NCI-H345 treated with DMSO at 0.1 percent for 48 hours (cell line): ENCODE results near the gene GNAT1.
"Not testable (repeated sequence)": the region's sequence is repeated elsewhere in the genome, so short reads cannot be mapped to it uniquely, and the experiment has no call there.

Experiments
- DNase-seq: peaks from one replicate; lab custom pipeline; 2025; ENCODE audit not compliant: unreplicated experiment; lab: John Stamatoyannopoulos, UW

The GNAT1 gene

DNA sequence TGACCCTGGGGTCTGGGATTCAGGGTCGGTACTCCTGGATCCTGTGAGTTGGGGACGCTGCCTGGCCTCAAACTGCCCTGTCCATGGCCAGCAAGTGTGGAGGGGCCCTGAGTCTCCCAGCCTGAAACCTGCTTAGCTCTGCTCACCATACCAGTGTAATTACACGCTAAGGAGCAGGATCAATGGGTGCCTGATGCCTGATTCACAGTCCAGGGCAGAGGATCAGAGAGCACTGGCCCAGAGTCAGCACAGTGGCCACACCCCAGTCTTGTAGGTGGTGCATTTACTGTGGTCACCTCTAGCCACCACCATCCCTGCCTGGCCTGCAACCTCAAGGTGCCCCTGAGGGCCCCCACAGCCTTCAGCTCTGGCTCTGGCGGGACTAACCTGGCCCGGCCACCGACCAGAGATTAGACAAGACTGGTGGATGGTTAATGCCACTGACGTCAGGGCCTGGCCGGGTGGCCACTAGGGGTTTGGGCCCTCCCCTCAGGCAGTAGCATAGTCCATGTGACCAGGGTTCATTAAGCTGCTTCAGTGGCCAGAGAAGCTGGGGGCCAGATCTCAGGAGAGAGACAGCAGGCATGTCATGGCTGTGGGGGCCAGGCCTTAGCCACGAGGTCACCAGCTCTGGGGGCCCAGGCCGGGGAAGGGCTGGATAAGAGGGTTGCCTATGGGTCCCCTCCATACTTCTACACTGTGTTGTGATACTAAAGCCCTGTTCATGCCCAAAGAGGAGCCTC is 10.3 kb downstream of the GNAT1 start:
- no peak for DNase-seq

DNA sequence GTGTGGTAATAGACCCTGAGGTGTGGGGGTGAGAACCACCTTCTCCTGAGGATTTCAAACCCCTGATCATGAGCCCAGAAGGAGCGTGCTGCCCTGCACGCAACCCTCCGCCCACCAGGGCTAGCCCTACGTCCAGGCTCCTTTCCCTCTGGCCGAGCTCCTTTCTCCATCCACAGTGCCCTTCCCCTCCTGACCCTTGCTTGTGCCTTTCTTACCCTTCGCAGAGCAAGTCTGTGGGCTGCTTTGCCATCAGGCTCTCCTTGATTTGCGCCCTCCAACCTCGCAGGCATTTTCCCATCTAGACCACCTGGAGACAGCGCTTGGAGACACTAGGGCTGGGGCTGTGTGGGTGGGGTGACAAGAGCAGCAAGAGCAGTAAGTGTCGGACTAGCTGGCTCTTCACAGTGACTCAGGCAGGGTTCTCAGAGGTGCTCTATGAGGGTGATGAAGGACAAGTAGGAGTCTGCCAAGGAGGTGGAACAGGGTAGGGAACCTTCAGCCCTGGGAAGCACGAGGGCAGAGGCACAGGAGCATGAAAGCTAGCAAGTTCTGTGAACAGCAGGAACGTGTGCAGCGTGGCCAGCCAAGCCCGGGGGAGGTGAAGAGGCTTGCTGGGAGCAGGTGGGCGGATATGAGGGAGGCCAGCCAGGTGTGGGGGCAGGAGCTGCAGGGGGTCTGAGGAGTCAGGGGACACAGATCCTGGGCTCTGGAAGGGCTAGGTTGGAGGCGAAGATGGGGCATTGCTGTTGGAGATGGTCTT is 11.1 kb downstream of the GNAT1 start:
- DNase-seq: no peak

DNA sequence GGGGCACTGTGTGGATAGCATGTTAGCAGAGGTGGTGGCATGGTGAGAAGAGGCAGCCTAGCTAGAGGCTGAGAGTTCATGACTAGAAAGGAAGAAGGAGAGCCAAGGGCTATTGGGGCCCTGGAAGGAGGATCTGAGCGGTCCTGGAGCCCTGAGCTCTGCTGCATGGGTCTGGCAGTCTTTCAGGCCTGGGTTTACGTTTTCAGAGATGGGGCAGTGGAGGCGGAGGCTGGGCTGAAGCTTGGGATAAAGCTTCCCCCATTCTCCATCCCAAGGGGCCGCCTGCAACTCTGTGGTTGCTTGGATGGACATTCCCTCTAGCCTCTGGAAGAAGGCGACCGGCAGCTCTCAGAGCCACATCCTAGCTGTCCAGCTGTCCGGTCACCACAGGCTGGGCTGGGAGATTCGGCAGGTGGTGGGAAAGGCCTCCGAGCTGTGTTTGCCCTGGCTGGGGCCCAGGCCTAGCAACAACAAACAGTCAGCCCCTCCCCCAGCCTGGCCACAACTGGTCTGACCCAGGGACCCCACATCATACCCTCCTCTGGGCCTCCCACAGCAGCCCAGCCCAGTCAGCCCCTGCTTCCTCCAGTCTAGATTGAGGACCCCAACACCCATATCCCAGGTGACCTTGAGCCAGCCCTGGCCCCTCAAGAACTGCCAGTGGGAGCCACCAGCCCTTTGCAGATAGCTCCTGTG is 11.9 kb downstream of the GNAT1 start:
- DNase-seq: no peak

DNA sequence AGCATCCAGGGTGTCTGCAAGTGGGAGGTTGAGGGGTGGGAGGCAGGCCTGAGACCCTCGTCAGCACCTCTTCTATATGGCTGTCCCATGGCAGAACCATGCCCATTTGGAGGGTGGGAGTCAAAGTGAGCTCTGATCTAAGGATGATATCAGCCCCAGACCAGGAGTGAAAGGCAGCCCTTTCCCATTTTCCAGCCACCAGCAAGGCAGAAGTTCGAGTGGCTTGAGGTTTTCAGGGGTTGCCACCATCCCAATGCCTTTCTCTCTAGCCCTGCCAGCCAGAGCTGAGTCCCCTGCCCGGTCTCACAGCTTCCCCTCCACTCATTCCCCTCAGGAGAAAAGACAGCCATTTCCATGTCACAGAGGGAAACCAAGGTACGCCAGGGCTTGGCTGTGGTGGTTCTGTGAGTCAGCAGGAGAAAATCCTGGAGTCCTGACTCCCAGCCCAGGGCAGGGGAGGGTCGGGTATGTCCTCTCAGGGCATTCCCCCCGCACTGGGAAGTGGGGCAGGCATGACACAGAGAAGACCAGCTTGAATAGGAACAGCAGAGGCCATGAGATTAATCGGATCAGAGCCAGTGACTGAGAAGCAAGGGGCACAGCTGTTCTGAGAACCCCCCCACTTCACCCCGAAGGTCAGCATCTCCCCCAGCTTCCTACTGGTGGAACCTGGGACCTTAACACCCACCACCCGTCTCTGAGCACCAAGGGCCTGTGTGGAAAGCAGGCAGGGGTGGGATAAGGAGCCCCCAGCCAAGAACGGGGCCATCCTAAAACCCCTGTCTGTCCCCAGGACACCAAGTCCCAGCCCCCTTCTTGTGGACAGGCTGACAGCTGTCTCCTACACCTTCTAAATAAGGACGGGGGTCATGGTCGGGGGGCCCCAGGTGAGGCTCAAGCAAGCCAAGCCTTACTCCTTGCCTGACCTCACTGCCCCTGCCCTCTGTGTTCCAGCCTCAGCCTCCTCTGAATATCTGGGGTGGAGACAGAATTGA is 12.7 kb downstream of the GNAT1 start:
- no peak for DNase-seq

DNA sequence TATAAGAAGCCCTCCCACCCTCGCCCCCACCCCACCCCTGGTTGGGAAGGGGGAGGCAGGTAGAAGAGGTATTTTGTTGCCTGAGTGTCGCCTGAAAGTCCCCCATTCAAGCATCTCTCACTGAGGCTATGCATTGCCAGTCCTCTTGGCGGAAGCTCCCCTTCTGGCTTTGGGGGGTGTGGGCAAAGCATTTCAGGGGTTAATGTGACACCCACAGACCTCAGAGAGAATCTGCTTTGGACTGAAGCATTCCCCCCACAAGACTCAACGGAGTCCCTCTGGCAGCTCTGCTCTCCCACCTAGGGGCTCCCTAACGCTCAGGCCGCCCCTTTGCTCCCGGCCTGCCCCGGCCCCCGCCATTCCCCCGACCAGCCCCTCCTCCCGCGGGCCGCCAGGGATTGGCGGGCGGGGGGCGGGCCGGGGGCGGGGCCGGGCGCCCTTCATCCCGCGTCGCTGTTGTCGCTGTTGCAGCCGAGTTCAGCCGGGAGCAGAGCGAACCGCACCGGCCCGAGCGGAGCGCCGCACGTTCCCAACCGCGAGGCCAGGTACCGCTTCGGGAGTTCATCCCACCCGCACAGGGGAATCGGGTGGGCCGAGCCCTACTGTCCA is 13.5 kb downstream of the GNAT1 start, which contains the start of gene SLC38A3:
Gene SLC38A3, plus strand, starts transcription at position 468 of the 609 bp plus-strand sequence. CDS start 8,929 bp downstream, outside the sequence.
- DNase-seq: no peak

DNA sequence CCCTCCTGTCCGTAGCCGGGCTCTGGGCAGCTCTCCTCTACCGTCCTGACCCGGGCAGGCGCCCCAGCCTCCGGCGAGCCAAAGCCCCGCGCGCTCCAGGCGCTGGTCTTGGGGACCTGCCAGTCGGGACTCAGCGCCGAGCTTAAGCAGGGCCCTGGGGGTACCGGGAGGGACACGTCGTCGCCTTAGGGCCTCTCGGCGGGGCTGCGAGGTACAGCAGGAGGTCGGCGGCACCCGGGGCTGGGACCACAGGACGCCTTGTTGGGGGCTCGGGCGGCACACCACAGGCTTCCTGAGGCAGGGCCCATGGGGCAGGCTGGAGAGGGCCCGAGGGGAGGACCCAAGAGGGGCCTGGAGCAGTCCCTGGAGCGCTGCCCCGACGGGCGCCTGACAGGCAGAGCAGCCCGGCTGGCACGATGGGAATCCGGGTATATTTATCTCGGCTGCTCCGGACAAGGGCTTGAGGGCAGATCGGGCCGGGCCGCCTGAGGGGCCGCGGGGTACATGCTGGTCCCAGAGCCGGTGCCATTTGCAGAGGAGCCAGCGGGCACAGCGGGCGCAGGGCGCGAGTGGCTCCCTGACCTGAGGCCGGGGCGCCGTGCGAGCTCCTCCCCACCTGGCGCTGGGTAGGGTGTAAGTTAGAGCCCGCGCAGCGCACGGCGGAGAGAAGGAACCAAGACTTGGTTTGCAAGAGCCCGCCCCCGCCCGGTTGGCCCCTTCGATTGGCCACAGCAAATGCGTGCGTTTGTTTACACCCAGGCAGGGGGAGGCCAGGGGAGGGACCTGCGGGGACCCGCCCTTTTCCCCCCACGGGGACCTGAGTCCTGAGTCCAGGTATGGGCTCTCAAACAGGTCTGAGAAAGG is 14.2 kb downstream of the GNAT1 start:
- DNase-seq: no peak

DNA sequence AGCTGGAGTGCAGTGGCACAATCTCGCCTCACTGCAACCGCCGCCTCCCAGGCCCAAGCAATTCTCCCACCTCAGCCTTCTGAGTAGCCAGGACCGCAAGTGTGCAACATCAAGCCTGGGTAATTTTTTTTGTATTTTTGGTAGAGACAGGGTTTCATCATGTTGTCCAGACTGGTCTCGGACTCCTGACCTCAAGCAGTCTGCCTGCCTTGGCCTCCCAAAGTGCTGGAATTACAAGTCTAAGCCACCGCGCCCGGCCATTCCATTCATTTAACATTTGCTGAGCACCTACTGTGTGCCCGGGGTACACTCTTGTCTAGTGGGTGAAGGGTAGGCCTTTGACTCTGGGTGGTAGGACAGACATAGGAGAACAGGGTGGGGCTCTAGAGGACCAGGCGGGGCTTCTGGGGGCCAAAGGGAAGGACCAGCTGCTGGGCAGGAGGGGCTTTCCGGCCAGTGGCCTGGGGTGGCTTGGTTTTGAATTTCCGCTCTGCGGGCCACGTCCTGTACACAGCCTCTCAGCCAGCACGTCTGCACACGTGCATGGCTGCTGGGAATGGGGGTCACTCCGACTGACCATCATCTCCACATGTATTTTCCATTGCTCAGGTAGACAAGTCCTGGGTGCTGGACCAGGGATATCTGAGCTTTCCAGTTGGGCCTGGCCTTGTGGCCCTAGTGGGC is 16.1 kb downstream of the GNAT1 start:
- DNase-seq: no peak

DNA sequence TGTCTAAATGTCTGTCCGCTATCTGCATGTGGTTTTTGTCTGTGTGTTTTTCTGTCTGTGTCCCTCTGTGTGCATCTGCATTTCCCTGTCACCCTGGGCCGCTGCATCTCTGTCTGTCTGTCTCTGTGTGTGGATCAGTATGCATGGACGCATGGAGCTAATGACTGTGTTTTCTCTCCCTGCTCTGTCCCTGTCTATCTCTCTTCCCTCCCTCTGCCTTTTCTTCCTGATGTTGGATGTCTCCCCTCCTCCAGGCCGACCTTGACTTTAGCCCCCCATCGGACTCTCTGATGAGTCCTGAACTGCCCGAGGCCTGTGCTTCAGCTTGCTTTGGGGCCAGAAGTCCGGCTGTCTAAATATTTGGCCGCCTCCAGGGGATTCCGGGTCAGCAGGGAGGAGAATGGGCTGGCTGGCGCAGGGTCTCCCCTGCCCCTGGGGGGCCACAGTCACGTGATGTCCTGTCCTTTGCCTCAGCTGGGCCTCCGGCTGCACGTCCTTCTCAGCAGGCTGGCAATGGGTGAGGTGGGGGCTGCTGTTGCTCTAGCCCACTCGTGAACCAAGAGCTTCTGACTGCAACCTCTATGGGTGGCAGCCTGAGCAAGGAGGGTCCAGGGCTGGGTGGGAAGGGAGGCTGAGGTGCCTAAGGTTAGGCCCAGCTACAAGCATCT is 17.4 kb downstream of the GNAT1 start:
- DNase-seq: no peak

DNA sequence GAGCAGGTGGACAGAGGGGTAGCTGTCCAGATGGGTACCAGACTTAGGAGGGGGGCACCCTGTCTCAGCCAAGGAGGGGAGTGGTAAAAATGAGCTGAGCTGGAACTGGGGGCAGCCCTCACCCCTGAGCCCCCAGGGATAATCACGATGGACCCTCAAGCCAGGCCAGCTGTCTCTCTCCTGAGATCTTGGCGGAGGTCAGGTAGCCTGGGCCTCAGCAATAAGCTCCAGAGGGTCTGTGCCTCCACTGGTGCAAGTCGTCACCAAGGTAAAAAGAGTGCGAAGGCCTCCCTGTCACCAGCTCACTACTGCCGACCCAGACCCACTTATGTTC is 18.7 kb downstream of the GNAT1 start:
- no peak for DNase-seq

DNA sequence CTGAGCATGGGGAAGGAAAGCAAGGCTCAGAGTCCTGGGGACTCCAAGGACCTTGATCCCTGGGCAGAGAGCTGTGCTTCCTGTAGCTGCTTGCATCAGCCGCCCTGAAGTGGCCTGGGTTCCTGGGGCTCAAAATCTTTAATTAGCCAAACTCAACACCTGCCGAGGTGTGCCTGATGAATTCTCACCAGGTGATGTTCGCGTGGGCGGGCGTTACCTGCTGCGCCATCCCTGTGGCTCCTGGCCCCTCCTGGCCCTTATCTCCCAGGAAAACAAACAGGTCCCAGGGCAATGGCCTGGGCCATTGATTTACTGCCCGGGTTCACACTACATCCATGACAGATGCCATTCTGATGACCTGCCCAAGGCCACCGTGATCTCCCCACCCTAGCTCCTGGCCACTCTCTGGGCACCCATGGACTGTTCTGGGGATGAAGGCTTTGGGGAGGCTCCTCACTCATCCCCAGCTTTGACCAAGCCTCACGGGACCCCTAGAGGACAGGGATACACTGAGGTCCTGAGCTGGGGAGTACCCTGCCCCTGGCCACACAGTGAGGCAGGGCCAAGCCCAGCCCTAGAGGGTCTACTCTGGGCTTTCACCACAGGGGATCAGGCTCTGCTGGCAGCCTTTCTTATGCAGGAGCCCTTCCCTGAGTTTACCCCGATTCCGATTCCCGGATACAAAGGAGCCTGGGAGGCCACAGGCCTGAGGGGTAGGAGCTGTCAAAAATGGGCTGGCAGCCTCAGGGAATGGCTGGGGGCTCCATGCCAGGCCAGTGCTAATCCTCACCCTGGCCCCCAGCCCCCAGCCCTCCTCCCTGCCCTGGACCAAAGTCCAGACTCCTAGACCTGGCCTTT is 19.3 kb downstream of the GNAT1 start:
- DNase-seq: peak; percentile 21

DNA sequence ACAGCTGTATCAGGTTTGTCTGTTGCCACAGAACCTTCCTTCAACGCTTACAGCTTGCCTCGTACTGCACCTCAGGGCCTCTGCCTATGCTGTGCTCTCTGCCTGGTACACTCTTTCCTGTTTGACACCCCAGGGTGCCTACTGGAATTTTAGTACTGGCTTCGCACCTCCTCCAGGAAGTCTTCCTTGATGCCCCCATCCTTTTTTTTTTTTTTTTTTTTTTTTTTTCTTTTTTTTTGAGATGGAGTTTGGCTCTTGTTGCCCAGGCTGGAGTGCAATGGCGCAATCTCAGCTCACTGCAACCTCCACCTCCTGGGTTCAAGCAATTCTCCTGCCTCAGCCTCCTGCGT is 19.9 kb downstream of the GNAT1 start:
- not testable (repeated sequence) for DNase-seq

DNA sequence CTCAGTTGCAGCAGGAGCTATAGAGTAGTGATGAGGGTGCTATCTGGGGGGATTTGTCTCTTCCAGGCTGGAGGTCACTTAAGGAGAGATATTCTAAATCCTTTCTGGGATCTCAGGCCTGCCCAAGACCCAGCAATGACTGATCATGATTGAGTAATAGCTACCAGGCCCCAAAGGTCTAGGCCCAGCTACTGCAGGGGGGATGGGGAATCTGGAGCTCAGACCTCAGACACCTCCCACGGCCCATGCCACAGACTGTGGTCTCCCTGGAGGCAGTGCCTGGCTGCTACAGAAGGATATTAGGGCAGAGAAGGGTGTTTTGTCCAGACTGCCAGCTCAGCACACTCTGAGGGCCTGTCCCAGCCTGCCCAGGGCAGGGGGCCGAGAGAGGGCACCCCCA is 20.5 kb downstream of the GNAT1 start:
- no peak for DNase-seq

DNA sequence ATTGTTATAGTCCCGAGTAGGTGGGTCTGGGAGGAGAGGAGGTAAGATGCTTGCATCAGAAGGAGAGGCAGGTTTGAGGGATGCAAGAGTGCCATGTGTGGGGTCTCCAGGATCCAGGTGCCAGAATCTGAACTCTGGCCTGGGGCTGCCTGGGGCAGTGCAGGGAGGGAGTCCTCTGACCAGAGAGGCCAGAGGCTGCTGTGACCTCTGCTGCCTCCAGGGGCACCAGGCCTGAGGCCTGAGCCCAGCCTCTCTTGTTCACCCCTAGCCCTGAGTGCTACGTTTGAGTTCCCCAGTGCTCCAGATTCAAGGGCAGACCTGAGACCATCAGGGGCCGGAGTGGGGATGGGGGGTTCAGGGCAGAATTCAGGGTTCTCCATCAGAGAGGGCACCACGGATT is 21.1 kb downstream of the GNAT1 start:
- no peak for DNase-seq

DNA sequence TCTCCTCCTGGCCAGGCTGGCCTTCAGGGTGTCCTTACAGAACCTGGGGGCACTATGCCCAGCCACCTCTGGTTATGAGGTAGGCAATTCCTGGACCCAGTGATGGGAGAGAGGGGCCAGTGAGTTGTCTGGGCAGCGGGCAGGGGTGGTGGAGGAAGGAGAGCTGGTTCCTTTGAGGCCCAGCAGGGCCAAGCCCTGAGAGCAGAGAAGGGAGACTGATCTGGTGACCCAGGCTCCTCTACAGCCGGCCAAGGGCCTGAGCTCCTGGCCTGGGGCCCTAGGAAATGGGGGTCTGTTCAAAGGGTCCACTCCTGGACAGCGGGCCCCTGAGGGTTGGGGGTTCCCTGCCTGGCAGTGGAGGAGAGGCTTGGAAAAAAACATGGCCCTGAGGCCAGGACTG is 21.6 kb downstream of the GNAT1 start:
- no peak for DNase-seq

DNA sequence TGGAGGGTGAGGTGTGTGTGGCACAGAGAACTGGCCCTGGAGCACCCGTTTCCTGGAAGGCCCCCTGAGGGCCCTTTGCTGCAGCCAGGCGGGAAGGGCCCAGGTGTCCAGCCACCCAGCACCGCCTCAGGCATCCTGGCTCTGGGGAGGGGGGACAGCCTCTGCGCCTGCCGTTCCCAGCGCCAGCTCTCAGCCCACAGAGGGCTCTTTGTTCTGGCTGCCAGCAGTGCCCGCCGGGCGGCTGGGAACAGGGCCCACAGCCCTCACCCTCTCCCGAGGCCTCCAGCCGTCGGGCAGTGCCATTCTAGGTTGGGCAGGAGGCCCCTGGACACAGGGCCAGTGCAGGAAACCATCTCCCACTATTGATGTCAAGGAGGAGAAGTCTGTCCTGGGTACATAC is 22.0 kb downstream of the GNAT1 start:
- no peak for DNase-seq

DNA sequence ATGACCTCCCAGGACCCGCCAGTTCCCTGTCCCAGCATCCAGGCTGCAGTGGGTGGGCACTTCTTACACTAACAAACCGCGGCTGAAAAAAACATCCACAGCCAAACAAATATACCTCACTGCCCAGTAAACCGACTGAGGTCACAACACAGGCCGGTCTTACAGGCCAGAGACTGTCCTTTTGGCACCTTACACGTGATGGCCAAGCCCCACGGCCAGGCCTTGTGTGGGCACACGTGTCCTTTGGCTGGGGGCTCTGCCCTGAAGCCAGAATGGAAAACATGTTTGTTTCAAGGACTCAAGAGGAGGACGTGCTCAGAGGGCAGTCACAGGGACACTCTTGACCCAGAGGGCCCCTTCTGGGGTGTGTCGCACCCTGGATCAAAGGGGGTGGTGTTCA is 23.4 kb downstream of the GNAT1 start:
- no peak for DNase-seq

DNA sequence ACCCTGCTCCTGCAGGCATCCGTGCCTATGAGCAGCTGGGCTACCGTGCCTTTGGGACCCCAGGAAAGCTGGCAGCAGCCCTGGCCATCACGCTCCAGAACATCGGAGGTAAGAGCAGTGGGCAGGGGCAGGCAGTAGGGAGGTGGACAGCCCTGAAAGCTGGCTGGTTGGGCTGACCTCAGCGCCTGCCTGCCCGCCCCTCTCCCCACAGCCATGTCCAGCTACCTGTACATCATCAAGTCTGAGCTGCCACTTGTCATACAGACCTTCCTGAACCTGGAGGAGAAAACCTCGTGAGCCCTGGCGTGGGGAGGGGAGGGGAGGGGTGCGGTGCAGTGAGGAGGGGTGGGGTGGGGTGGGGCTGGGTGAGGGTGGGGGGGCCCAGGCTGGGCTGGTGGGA is 24.1 kb downstream of the GNAT1 start:
- no peak for DNase-seq

DNA sequence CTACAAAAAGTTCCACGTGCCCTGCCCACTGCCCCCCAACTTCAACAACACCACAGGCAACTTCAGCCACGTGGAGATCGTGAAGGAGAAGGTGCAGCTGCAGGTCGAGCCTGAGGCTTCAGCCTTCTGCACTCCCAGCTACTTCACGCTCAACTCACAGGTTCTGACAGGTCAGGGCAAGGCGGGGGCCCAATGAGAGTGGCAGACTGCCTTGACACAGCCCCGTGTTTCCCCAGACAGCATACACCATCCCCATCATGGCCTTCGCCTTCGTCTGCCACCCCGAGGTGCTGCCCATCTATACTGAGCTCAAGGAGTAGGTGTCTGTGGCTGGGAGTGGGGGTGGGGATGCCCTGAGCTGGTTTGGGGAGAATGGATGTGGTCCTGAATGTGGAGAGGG is 26.3 kb downstream of the GNAT1 start:
- no peak for DNase-seq
